Activated naive CD8-positive, alpha-beta T cell treated with anti-CD3 and anti-CD28 coated beads, Interleukin-2, amount 50 U/mL, for 16 hours (primary cell): ENCODE measurements around the gene RPS15A.
"Not testable (repeated sequence)": the region's sequence is repeated elsewhere in the genome, so short reads cannot be mapped to it uniquely, and the experiment has no call there.

Source experiments
- DNase-seq: peaks from one replicate; pipeline ENCODE4 v3.0.0-alpha.2; 2020; ENCODE audit warnings: low read depth, low spot score

The RPS15A gene

DNA sequence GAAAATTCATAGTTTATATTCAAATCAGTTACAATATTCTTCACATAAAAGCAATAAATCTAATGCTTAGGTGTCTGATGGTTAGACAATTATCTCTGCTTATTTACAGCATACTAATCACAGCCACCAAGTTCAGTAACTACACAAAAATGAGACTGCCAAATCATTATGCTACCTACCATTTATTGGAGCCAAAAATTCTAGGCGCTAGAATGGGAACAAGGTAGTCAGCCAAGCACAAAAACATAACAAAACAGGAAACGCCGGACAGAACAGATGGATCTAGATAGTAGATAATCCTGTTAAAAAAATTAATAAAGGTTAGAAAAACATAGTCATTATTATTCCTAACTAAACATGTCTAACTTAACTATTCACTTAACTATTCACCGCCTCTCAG is 7.6 kb upstream of the RPS15A start:
- no peak for DNase-seq

DNA sequence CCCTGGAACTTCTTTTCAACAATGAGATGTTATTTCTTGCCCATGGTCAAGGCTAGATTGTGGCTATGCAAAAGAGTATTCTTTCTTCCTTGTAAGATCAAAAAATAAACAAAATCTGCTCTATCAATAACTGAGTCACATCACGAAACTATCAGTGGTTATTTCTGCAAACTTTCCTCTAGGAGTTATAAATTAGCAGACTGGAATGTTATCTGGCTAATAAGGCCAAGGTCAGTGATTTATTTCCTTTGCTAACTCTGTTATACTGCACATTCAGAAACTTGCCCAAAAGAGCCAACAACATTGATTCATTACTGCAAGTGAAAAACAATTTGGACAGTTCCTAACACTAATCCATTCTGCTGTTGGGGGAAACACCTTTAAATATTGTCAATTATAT is 6.2 kb upstream of the RPS15A start:
- no peak for DNase-seq

DNA sequence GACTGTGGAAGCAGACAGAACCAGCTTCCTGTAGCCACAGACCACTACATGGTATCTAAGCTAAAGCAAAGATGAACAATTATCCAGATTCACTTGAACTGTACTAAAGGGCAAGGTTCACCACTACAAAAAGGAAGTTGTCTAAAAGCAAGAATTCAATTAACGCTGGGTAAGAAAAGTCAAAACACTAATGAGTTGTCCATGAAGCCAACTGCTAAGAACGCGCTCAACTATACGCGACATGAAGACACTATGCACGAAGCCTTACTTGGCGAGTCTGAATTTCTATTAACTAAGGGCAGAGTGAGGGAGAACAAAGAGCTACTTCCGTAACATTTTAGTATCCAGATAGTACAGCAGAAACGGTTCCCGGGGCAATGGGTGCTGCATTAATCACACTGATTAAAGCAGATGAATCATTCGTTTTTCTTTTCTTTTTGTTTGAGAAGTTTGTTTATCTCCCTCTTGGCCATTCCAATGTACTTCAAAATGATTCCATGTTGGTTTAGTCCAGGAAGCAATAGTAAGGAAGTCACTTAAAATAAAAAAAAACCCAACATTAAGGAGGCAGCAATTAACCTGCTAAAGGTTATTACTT is 2.8 kb upstream of the RPS15A start:
- DNase-seq, result no peak

DNA sequence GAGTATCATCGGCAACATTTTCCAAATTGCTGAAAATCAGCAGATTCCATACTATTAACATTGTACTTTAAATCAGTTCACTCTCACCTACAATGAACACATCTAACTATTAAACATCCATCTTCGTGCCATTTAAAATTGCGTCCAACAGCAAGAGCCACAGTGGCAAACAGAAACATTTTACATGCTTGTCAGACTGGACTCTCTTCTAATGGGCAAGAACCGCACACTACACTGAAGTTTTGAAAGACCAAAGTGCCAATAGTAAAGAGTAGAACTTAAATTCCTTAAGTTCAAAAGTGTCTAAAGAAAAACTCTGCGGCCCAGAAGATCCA is 652 bp downstream of the RPS15A start:
- DNase-seq, result no peak

DNA sequence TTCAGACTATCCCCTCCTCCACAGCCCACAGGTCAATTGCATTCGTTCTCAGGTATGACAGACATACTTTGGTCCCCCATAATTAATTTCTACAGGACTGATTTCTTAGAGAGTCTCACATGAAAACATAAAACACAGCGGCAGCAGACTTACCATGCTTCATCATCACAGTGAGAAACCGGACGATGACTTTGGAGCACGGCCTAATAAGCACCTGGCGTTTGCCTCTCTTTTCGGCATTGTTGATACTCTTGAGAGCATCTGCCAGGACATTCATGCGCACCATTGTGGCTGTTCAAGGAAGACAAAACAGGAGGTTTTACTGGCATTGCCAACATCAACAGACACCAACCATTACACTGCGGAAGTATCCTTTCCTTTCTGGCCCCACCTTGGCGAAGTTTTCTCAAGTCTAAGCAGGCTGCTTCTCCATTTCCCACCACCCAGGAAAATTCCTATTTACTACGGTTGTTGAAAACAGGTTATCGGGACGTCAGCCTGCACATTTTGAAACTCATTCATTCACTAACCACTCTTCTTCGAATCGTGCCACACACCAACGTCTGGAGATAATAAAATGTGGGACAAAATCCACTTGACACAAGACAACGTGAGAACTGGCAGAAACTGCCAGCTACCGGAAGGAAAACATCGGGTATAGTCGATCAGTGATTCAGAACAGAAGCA is 1.2 kb downstream of the RPS15A start:
- DNase-seq, result no peak

DNA sequence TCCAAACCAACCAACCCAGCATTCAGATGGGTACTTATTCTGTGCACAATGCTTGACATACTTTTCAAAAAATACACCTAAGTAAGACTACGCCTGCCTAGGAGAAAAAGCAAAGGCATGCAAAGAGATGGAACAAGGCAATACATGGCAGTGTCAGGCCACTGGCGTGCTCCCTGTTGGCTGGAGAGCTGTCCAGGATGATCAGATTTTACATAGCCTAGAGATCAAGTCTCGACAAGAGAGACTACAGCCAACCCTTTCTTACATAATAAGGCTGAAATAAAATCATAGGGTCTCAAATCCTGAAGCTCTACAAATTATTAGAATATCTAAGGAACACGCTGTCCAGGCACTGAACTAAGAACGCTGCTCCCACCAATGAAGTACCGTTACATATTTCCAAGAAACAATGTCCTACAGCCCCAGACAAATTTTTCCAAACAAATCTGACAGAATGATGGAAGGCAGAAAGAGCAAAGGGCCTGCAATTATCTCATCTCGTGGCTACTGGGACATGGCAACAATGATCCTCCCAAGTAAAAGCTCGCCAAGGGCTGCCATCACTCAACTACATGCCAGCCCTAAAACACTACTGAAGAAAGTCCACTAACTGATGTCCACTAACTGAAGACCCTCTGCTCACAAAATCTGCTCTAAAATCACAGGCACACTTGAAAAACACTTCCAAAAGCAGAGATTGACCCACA is 5.1 kb downstream of the RPS15A start:
- no peak for DNase-seq

DNA sequence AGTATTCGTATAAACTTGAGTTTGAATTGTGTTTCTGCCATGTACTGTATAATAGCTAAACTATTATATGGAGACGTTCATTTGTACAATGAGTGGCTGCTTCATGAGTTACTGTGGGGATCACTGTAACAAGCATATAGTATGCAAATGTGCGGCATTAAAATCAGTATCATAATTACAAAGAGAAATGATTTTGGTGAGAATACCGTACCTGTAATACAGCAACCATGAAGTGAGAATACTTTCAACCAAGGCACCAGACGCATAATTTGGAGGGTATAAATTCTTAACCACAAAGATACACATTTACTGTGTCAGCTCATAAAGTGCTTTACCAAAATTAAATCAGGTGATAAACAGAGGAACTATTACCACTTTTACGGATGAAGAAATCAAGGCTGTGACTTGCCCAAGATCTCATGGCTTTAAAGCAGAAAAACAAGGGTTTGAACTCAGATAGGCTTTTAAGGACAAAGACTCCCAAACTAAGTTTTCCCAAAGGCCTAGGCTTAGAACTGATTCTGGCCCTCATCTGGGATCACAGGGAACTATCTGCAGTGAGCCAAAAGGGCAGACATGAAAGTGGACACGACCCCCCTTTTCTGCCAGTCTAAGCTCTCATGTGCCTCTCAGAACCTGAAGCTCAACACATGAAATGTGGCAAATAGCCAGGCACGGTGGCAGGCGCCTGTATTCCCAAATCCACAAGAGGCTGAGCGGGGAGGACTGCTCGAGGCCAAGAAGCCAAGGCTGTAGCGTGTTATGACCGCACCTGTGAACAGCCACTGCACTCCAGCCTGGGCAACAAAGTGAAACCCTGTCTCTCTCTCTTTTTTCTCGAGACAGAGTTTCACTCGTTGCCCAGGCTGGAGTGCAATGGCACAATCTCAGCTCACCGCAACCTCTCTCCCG is 6.4 kb downstream of the RPS15A start:
- DNase-seq, result no peak

DNA sequence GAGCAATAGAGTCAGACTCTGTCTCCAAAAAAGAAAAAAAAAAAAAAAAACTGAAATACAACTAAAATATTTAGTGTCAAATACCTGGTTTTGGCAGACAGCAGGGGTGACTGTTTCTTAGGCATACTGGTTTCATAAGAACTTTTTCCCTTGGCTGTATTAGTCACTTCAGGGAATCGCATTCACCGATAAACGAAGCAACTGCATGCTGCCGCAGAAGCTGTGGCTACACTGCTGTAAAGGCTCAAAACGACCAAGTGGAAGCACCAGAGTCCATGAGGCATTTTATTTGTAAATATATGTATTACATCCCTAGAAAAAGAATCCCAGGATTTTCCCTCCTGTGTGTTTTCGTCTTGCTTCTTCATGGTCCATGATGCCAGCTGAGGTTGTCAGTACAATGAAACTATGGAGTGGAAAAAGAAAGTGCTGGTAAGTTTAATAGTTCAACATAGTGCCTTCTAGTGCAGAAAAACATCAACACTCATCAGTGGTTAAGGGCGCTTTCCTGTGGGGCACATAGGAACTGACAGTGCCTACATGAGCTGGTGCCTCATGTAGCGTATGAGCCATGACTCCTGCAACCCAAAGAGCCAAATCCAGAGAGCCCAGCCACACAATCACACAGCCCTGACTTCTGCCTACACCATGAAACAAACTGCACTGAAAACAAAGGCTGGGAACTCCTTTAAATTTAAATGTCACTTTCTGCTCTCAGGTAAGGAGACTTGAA is 7.3 kb downstream of the RPS15A start:
- no peak for DNase-seq

DNA sequence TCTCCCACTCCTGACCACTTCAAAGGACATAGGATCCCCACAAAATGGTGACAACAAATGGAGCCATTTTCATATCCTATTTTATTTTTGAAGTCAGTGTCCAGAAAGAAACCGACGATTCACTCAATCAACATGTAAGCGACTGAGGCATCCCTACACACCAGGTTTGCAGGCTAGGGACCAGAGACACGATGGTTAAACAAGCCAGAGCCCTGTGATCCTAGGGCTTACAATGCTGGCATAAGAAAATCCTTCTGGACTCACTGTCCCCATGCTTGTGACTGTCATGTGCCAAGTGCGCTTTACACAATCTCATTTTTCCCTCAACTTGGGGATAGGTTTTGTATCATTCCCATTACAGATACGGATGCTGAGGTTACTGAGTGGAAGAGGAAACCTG is 8.9 kb downstream of the RPS15A start:
- not testable (repeated sequence) for DNase-seq

DNA sequence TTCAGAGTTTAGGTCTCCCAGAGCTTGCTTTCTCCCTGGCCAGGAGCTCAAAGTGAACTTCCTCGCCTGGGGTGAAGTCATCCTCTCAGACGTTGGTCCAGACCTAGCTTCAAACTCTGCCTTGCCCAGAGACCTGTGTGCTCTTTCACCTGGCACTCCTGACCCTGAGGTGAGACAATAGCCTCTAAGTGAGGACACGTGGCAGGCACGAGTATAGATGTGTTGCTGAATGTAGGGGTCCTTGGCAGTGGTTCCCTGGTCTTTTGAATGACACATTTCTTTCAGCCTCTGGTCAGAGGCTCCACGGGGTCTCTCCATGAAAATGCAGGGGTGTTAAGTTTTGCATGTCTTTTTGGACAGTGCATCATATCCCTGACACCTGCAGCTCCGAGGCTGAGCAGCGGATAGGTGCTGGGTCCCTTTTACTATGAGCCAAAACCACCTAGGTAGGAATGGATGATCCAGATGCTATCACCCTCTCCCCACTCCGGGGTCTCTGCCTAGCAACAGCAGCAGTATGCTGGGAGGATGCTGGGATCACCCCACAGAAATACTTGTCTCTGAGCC is 9.6 kb downstream of the RPS15A start:
- not testable (repeated sequence) for DNase-seq

DNA sequence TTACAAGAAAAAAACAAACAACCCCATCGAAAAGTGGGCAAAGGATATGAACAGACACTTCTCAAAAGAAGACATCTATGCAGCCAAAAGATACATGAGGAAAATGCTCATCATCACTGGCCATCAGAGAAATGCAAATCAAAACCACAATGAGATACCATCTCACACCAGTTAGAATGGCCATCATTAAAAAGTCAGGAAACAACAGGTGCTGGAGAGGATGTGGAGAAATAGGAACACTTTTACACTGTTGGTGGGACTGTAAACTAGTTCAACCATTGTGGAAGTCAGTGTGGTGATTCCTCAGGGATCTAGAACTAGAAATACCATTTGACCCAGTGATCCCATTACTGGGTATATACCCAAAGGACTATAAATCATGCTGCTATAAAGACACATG is 12.5 kb downstream of the RPS15A start:
- DNase-seq, result not testable (repeated sequence)

DNA sequence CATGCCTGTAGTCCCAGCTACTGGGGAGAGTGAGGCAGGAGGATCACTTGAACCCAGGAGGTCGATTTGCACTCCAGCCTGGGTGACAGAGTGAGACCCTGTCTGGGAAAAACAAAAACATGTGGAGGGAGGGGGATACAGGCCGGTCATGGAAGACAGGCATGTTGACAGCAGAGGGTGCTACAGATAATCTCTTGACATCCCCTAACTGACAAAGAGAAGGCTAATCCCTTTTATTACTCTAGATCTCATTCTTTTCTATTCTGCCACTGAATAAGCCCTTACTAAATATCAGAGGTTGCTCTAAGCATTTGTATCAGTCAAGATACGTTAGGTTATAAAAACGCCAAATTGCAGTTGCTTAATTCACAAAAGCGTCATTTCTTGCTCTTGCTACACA is 13.8 kb downstream of the RPS15A start:
- not testable (repeated sequence) for DNase-seq

DNA sequence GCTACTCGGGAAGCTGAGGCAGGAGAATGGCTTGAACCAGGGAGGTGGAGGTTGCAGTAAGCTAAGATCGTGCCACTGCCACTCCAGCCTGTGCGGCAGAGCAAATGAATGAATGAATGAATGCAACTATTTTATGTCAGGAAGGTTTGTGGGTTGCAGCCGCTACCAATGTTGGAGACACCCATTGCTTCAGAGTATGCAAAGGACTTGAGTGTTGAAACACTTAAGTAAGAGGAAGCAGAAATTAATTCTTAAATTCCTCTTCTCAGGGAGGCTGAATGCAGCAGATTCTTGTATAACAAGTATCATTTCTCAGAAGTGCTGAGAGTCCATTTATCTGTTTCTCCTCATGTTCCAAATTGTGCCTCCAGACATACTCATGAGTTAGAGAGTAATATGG is 15.5 kb downstream of the RPS15A start:
- not testable (repeated sequence) for DNase-seq

DNA sequence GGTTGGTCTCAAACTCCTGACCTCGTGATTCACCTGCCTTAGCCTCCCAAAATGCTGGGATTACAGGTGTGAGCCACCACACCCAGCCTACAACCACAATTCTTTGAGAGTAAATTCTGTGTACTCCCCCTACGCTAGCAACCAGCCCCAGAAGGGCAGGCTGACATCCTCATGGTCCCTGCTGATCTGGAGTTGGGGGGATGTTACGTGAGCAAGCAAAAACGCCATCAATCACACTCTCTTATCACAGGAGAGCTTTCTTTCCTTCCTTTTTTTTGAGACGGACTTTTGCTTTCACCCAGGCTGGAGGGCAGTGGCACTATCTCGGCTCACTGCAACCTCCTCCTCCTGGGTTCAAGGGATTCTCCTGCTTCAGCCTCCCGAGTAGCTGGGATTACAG is 18.0 kb downstream of the RPS15A start:
- not testable (repeated sequence) for DNase-seq

DNA sequence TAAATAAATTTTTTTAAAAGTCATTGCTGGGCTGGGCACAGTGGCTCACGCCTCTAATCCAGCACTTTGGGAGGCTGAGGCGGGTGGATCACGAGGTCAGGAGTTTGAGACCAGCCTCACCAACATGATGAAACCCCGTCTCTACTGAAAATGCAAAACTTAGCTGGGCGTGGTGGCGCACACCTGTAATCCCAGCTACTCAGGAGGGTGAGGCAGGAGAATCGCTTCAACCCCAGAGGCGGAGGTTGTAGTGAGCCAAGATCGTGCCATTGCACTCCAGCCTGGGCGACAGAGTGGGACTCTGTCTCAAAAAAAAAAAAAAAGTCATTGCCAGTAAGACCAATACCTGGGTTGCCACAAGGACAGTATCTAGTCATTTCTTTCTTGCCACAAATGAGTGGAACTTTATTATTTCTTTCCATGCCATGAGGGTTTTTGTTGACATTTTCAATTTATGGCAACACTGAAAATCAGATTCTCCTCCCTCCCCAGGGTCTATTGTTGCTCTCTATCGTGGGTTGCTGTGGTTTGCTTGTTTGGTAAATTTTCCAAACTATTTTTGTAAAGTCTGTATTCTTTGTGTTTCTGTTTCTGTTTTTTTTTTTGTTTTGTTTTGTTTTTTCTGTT is 19.7 kb downstream of the RPS15A start:
- DNase-seq, result not testable (repeated sequence)

DNA sequence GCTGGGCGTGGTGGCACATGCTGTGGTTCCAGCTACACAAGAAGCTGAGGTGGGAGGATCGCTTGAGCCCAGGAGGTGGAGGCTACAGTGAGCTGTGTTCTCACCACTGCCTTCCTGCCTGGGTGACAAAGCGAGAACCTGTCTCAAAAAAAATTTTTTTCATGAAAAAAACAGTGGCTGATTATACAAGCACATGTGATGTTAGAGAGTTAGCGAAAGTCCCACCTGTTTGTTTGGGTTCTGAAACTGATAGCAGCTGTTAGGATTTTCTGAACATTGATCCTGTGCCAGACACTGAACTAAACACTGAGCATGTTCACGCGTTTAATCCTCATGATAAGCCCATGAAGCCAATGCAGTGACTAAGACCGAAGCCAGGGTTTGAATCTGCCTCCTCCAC is 22.9 kb downstream of the RPS15A start:
- not testable (repeated sequence) for DNase-seq

DNA sequence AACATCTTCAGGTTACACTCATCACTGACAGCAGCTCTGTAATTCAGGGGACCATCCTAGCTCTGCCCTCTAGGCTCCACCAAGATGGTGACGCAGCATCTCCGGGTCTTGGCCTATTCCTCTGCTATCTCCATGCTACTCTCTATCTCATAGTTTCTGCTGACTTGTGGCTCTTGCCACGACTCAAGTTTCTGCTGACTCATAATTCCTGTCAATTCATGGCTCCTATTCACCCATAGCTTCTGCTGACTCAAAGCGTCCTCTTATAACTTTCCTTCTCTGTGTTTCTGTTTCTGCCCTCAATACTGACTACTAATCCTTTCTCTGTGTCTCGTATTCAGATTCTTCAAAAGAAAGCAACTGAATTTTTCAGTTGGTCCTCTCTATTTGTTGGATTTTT is 27.4 kb downstream of the RPS15A start:
- DNase-seq, result not testable (repeated sequence)

DNA sequence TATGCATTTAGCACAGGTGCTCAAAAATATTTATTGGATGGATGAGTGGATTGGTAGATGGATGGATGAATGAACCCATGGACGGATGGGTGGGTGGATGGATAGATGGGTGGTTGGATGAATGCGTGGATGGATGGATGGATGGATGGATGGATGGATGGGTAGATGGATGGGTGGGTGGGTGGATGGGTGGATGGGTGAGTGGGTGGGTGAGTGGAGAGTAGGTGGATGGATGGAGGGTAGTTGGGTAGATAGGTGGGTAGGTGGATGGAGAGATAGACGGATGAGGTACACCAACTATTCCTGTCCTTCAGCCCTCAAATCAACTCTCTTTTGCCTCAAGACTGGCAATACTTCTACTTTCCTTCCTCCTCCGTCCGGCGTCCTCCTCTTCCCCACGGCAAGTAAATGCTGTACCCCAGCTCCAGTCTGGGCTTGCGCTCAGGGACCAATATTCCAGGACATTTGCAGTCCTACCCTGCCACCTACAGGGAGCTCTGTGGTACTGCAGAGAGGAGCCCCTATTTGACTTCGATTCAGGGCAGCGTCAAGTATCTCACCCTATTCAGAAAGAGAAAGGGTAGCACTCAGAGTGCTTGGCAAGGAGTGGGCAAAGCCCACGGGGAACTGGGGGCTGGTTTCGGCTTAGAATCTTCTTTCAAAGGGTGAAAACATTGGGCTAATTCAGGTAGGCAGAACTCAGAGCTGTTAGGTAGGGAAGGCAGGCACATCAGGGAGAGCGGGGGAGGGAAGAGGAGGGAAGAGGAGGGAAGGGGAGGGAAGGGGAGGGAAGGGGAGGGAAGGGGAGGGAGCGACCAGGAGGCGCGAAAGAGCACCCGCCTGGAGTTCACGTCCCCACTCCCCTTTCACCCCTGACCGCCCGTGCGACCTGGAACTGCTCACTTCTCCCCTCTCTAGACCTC is 30.3 kb downstream of the RPS15A start:
- DNase-seq, result not testable (repeated sequence)

DNA sequence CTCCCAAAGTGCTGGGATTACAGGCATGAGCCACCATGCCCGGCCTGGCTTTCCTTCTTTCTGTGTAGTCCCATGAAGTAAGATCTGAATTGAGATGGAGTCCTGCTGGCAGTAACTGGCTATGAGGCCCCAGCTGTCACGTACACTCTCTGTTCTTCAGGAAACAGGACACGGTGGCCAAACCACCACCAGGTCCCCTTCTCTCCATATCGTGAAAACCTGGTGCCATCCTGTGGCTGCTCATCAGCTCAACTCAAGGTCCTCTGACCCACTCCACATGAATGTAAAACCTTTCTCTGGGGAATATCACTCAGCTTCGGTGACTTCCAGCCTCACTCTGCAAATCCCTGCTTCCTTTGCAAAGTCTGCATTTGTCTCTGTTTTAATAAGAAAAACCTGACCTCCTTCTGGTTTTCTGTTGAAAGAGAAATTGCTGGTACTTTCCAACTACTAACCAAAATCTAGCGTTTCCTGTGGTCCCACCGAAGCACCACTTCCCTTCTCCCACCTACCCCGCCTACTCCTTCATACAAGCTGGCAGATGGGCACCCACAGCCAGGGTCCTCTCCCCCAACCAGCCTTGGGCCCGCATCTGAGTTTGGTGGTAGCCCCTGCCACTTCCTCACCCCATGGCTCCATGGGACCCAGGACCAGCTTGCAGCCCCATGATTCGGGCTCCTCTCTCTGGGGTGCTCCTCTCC is 32.0 kb downstream of the RPS15A start:
- DNase-seq, result not testable (repeated sequence)
